ENCODE data around the gene ERICH6B.
"Not testable (repeated sequence)": the region's sequence is repeated elsewhere in the genome, so short reads cannot be mapped to it uniquely, and the experiment has no call there.

The ERICH6B gene

GRCh38 chr13:45615501-45616101, at the start of gene ERICH6B:
TSS of gene ERICH6B (minus strand) at chr13:45615739. CDS start at chr13:45597005, 18,734 bp downstream.
- no peak for DNase-seq (ENCODE audit: low spot score)

GRCh38 chr13:45662903-45663302, 47.4 kb upstream of the ERICH6B start:
- DNase-seq (ENCODE audit: low spot score) = not testable (repeated sequence)

- no peak for DNase-seq (ENCODE audit: low spot score)
Observed at GRCh38 chr13:45662162-45662561, 46.6 kb upstream of the ERICH6B start.

GRCh38 chr13:45660458-45660857, 44.9 kb upstream of the ERICH6B start:
- not testable (repeated sequence) for DNase-seq (ENCODE audit: low spot score)

- DNase-seq (ENCODE audit: low spot score) = no peak
Observed at GRCh38 chr13:45659536-45659935, 44.0 kb upstream of the ERICH6B start.

- DNase-seq (ENCODE audit: low spot score) = no peak
Observed at GRCh38 chr13:45658586-45659235, 43.2 kb upstream of the ERICH6B start.

GRCh38 chr13:45654633-45655349, 39.3 kb upstream of the ERICH6B start:
- DNase-seq (ENCODE audit: low spot score) = no peak

GRCh38 chr13:45645263-45645662, 29.7 kb upstream of the ERICH6B start:
- not testable (repeated sequence) for DNase-seq (ENCODE audit: low spot score)

GRCh38 chr13:45642159-45642558, 26.6 kb upstream of the ERICH6B start:
- DNase-seq (ENCODE audit: low spot score) = not testable (repeated sequence)

GRCh38 chr13:45635291-45635690, 19.8 kb upstream of the ERICH6B start:
- DNase-seq (ENCODE audit: low spot score) = not testable (repeated sequence)

GRCh38 chr13:45630791-45631190, 15.3 kb upstream of the ERICH6B start:
- DNase-seq (ENCODE audit: low spot score) = no peak

- no peak for DNase-seq (ENCODE audit: low spot score)
Observed at GRCh38 chr13:45629940-45630339, 14.4 kb upstream of the ERICH6B start.

GRCh38 chr13:45628094-45628493, 12.6 kb upstream of the ERICH6B start:
- no peak for DNase-seq (ENCODE audit: low spot score)

- no peak for DNase-seq (ENCODE audit: low spot score)
Observed at GRCh38 chr13:45627656-45628055, 12.1 kb upstream of the ERICH6B start.

- no peak for DNase-seq (ENCODE audit: low spot score)
Observed at GRCh38 chr13:45626731-45627374, 11.3 kb upstream of the ERICH6B start.

- DNase-seq (ENCODE audit: low spot score) = no peak
Observed at GRCh38 chr13:45623516-45624090, 8.1 kb upstream of the ERICH6B start.

GRCh38 chr13:45621950-45622349, 6.4 kb upstream of the ERICH6B start:
- DNase-seq (ENCODE audit: low spot score) = no peak

- no peak for DNase-seq (ENCODE audit: low spot score)
Observed at GRCh38 chr13:45607931-45608330, 7.6 kb downstream of the ERICH6B start.

GRCh38 chr13:45604892-45605291, 10.6 kb downstream of the ERICH6B start:
- DNase-seq (ENCODE audit: low spot score) = no peak

- DNase-seq (ENCODE audit: low spot score) = no peak
Observed at GRCh38 chr13:45603338-45603737, 12.2 kb downstream of the ERICH6B start.

GRCh38 chr13:45602183-45603170, 13.1 kb downstream of the ERICH6B start:
- no peak for DNase-seq (ENCODE audit: low spot score)
